HL-60/S4 treated with retinoic acid at 250 ng/mL for 4 days and 3 days (cell line): ENCODE data around the gene CCNH.

Experiments used
- in situ Hi-C: fragments of 300-500 bp; cut with MboI; formaldehyde crosslinking; loops from 2 replicates; pipeline ENCODE4 v1.7.0; 2022; ENCODE audit warnings: low sequenced_read_pairs

The CCNH gene

DNA sequence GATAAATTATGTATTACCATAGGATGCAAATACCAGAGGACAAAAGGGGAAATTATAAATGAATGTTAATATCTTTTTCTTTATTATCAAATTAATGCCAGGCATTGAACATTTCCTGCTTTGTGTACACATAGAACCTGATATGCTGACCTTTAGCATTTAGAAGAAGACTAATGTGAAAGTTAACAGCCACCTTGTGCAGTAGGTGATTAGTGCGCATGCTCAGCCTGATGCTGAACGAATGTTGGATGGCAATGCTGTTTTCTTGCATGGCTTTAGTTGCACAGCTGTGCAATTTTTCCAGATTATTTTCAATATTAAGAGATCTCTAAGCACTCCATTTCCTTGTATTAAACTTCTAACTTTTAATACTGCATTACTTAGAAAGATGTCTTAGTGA lies 45.5 kb downstream of the CCNH start:
- in situ Hi-C loops: no loop called here

DNA sequence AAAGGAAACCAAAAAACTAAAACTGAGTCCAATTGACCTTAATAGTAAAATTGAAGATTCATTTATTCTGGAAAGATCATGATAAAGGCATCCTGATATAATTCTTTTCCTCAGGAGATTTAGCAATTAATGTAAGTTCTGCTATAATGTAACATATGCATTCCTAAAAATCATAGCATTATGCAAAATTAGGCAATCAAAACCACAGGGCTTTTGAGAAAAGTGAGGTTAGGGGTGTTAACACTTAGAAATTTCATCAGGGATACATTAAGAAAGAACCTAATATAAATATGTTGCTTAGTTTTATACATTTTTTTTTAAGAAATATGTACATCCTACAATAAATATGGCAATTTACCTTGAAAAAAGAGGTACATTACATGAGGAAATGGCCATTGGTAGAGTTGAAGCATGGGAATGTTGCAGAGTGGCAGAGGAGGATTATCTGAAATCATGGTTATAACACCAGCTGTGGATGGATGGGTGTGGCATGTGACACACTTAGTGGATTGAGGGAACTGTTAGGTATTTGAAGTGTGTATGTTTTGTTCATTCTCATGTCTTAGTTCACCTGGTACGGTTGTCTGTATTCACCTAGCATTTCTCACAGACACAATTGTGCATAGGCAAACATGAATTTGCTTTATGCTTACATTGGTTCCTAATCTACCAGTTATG lies 51.1 kb downstream of the CCNH start:
- in situ Hi-C loops: no loop called here

- in situ Hi-C loops: no loop called here
Measured at GRCh38 chr5:87361031-87361445, 51.7 kb downstream of the CCNH start.

DNA sequence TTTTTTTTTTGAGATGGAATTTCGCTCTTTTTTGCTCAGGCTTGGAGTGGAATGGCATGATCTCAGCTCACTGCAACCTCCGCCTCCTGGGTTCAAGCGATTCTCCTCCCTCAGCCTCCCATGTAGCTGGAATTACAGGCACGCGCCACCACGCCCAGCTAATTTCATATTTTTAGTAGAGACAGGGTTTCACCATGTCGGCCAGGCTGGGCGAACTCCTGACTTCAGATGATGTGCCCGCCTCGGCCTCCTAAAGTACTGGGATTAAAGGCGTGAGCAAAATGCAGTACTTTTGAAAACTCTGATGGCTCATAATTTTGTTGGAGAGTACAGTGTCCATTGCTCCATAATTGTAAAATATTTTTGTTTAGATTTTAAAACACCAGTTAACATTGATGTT lies 52.6 kb downstream of the CCNH start:
- in situ Hi-C loops: no loop called here

GRCh38 chr5:87359106-87359505 lies 53.6 kb downstream of the CCNH start:
- in situ Hi-C loops: no loop called here

DNA sequence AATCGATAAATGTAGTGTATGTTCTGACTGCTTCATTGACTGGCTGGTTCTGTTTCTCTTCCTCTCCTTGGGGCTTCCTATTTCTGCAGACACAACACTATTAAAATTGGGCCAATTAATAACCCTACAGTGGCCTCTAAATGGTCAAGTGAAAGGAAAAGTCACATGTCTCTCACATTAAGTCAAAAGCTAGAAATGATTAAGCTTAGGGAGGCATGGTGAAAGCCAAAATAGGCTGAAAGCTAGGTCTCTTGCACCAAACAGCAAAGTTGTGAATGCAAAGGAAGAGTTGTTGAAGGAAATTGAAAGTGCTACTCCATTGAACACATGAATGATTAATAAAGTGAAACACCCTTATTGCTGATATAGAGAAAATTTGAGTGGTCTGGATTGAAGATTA lies 58.2 kb downstream of the CCNH start:
- in situ Hi-C loops: no loop called here

- in situ Hi-C loops: no loop called here
Measured at GRCh38 chr5:87347841-87348240, 64.9 kb downstream of the CCNH start.

GRCh38 chr5:87347272-87347671 lies 65.5 kb downstream of the CCNH start:
- in situ Hi-C loops: no loop called here
